Neural crest cell (in vitro differentiated cells): Measurements from ENCODE around the gene RER1. TPM values are rescaled to one million over a fixed set of nuclear protein-coding genes. Genes with fewer than 3 reads are reported as not detected.

Source experiments
- DNase-seq: peaks from one replicate; pipeline ENCODE4 v3.0.0; 2021; ENCODE audit warnings: low read depth, mixed read lengths, low spot score
- H3K27ac Mint-ChIP-seq: one replicate; pipeline ENCODE4 v1.8.0; 2021; ENCODE audit warnings: mild to moderate bottlenecking, mixed read lengths; ENCODE audit not compliant: unreplicated experiment
- H3K27me3 Mint-ChIP-seq: 2 replicates; pipeline ENCODE4 v1.8.0; 2021; ENCODE audit warnings: low read depth, mild to moderate bottlenecking, mixed read lengths
- H3K36me3 Mint-ChIP-seq: 2 replicates; pipeline ENCODE4 v1.8.0; 2021; ENCODE audit warnings: low read depth, mild to moderate bottlenecking, mixed read lengths
- H3K4me1 Mint-ChIP-seq: 2 replicates; pipeline ENCODE4 v1.8.0; 2021; ENCODE audit warnings: mixed read lengths
- H3K4me3 Mint-ChIP-seq: one replicate; pipeline ENCODE4 v1.8.0; 2021; ENCODE audit warnings: mild to moderate bottlenecking, mixed read lengths
- H3K9me3 Mint-ChIP-seq: 2 replicates; pipeline ENCODE4 v1.8.0; 2021; ENCODE audit warnings: mixed read lengths
- CTCF ChIP-seq: fragments of 200-600 bp; sonication (generic); conservative IDR thresholded peaks from 2 replicates; pipeline ENCODE4 v1.5.0; 2021; ENCODE audit warnings: antibody characterized with exemption, mild to moderate bottlenecking
- total RNA-seq: library from RNA; stranded (reverse); gene quantifications from 2 replicates; pipeline ENCODE4 v1.2.1, GENCODE V29; 2021

The RER1 gene
- total RNA-seq, 1 donor from 2014 or later = 108 TPM

- no peaks in the 10 kb centered on the region for H3K9me3 Mint-ChIP-seq
- no peaks in the 10 kb centered on the region for H3K27me3 Mint-ChIP-seq
- TF ChIP-seq CTCF = no peak
- DNase-seq = no peak
- no peaks in the 10 kb centered on the region for H3K4me1 Mint-ChIP-seq
- H3K4me3 Mint-ChIP-seq = no peak overlapping the region
- H3K27ac Mint-ChIP-seq = no peak overlapping the region
- no peaks in the 10 kb centered on the region for H3K36me3 Mint-ChIP-seq
Observed at GRCh38 chr1:2379733-2380404, 11.8 kb upstream of the RER1 start.

DNA sequence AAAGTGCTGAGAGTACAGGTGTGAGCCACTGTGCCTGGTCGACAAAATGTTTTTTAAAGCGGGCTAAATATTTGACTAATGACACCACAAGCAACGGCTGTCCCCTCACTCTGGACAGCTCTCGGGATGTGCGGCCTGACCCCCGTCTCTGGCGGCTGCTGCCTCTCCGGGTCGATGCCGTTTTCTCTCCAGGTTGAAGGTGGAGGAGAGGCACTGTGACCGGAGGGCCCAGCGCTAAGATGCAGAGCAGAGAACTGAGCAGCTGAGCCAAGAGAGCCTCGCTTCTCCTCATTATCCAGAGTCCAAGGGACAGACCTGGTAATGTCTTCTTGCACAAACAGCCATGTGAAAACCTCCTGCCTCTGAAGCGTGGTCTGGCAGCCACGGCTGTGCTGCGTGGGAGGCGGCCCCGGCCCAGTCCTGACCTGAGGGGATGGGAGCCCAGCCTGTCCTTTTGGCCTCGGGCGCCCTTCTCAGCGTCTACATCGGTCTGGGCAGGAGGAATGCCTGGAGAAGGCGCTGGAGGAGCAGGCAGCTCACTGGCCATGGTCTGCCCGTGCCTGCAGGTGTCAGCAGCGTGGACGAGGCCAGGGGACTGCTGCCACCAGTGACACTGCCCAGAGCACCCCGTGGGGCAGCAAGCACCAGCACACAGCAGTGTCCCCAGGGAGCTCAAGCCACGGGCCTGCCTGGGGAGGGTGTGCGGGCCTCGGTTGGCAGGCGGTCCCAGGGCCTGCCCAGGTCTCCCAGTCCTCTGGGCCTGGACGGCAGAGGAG is 10.6 kb upstream of the RER1 start:
- Mint-ChIP-seq H3K36me3 (no peaks in the 10 kb centered on the region), H3K4me3 (no peak overlapping the region), H3K9me3 (no peaks in the 10 kb centered on the region), H3K27ac (no peak overlapping the region), H3K27me3 (no peaks in the 10 kb centered on the region), H3K4me1 (no peaks in the 10 kb centered on the region)
- no peak for DNase-seq
- no peak for TF ChIP-seq CTCF

DNA sequence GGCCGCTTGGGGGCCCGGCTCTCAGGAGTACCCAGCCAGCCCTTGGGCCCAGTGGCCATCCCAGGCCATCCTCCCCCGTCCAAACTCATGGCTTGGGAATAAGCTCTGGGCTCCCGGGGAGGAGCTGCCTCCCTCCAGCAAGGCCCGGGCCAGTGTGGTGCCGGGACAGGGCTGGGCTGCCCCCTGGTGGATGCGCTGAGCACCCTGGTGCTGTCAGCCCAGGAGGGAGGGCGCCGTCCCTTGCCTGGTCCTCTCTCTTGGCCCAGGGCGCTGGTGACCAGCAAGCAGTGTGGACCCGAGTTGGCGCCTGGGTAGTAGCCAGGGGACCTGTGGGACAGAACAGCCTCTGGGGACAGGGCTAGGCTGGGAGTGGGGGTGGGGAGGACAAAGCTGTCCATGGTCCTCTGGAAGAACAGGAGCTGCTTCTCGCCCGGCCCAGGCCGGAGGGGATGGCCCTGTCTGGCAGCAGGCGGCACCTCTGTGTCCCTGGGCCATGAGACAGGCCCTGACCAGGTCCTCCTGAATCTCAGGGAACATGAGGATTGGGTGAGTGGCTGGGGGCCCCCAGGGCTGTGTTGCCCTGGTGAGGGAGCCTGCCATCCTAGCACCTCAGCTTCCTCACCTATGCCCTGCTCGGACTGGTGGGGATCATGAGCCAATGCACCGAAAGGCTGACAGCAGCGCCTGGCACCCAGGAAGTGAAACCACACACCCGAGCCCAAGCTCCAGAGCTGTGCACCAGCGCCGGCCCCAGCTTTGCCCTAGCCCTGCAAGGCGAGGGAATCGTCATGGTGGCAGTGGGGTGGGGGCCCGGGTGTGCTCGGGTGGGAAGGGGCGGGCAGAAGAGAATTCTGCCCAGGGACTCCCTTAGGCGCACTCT is 9.7 kb upstream of the RER1 start:
- no peaks in the 10 kb centered on the region for H3K36me3 Mint-ChIP-seq
- peak; percentile 92 for TF ChIP-seq CTCF
- H3K9me3 Mint-ChIP-seq = no peaks in the 10 kb centered on the region
- H3K27ac Mint-ChIP-seq = no peak overlapping the region
- no peaks in the 10 kb centered on the region for H3K27me3 Mint-ChIP-seq
- peak; percentile 85 for DNase-seq
- no peaks in the 10 kb centered on the region for H3K4me1 Mint-ChIP-seq
- H3K4me3 Mint-ChIP-seq = no peak overlapping the region

GRCh38 chr1:2382621-2383361 is 8.8 kb upstream of the RER1 start:
- Mint-ChIP-seq H3K27me3 (no peaks in the 10 kb centered on the region), H3K27ac (no peak overlapping the region), H3K36me3 (no peaks in the 10 kb centered on the region), H3K9me3 (no peaks in the 10 kb centered on the region), H3K4me1 (no peaks in the 10 kb centered on the region), H3K4me3 (peak overlapping the region; percentile 44)
- TF ChIP-seq CTCF = peak; percentile 64
- peak; percentile 56 for DNase-seq

- no peaks in the 10 kb centered on the region for H3K36me3 Mint-ChIP-seq
- H3K27me3 Mint-ChIP-seq = no peaks in the 10 kb centered on the region
- H3K4me3 Mint-ChIP-seq = peak overlapping the region; percentile 44
- no peak for DNase-seq
- H3K9me3 Mint-ChIP-seq = no peaks in the 10 kb centered on the region
- no peak for TF ChIP-seq CTCF
- no peaks in the 10 kb centered on the region for H3K4me1 Mint-ChIP-seq
- H3K27ac Mint-ChIP-seq = no peak overlapping the region
Observed at GRCh38 chr1:2383576-2383975, 8.1 kb upstream of the RER1 start.
